ENCODE results near the gene CHST6. TPM values are rescaled to one million over a fixed set of nuclear protein-coding genes. Genes with fewer than 3 reads are reported as not detected.
"Not testable (repeated sequence)": the region's sequence is repeated elsewhere in the genome, so short reads cannot be mapped to it uniquely, and the experiment has no call there.

Gene CHST6
- total RNA-seq, 2 donors from 2014 or later = 2.8 to 3.5 TPM

GRCh38 chr16:75464122-75464918 is 30.9 kb downstream of the CHST6 start, which contains the start of gene TMEM170A:
TSS of gene TMEM170A (minus strand) at chr16:75464689. CDS start at chr16:75464600, 89 bp downstream.
- Histone ChIP-seq H3K4me3 (peak within 1 kb of the TSS; percentile 75 to 81), H3K27me3 (no peaks in the 10 kb centered on the region), H3K9me3 (no peaks in the 10 kb centered on the region), H3K4me1 (peaks cover 0 to 22% of the 10 kb centered on the region in 2 donors), H3K36me3 (no peaks in the 10 kb centered on the region), H3K27ac (peak within 1 kb of the TSS; percentile 95 to 97)
- peak; percentile 99 for DNase-seq (ENCODE audit: low spot score)
- peak; percentile 99 to 100 for TF ChIP-seq CTCF (IDR thresholded peaks at IDR 0.05)

- H3K27ac ChIP-seq = peak overlapping the region; percentile 95 to 97
- peak overlapping the region; percentile 75 to 81 for H3K4me3 ChIP-seq
- H3K36me3 ChIP-seq; DNase-seq (ENCODE audit: low spot score); H3K9me3 ChIP-seq; H3K27me3 ChIP-seq: not testable (repeated sequence)
- H3K4me1 ChIP-seq = peaks cover 0 to 22% of the 10 kb centered on the region in 2 donors
These were observed 31.7 kb downstream of the CHST6 start for GRCh38 chr16:75463389-75464121.

- peaks cover 0 to 22% of the 10 kb centered on the region in 2 donors for H3K4me1 ChIP-seq
- H3K9me3 ChIP-seq = no peaks in the 10 kb centered on the region
- H3K27ac ChIP-seq = no peak overlapping the region
- no peak overlapping the region for H3K4me3 ChIP-seq
- DNase-seq (ENCODE audit: low spot score) = no peak
- TF ChIP-seq CTCF (IDR thresholded peaks at IDR 0.05) = no peak
- no peaks in the 10 kb centered on the region for H3K27me3 ChIP-seq
- H3K36me3 ChIP-seq = no peaks in the 10 kb centered on the region
These were observed 32.4 kb downstream of the CHST6 start for GRCh38 chr16:75462806-75463205.

GRCh38 chr16:75461575-75461974 is 33.7 kb downstream of the CHST6 start:
- no peaks in the 10 kb centered on the region for H3K27me3 ChIP-seq
- no peaks in the 10 kb centered on the region for H3K9me3 ChIP-seq
- no peak for TF ChIP-seq CTCF (IDR thresholded peaks at IDR 0.05)
- peaks cover 0 to 33% of the 10 kb centered on the region in 2 donors for H3K4me1 ChIP-seq
- H3K27ac ChIP-seq = no peak overlapping the region
- H3K4me3 ChIP-seq = no peak overlapping the region
- H3K36me3 ChIP-seq = no peaks in the 10 kb centered on the region
- no peak for DNase-seq (ENCODE audit: low spot score)

- DNase-seq (ENCODE audit: low spot score) = no peak
- Histone ChIP-seq H3K9me3 (no peaks in the 10 kb centered on the region), H3K4me3 (no peak overlapping the region), H3K36me3 (no peaks in the 10 kb centered on the region), H3K4me1 (peaks cover 0 to 34% of the 10 kb centered on the region in 2 donors), H3K27me3 (no peaks in the 10 kb centered on the region), H3K27ac (no peak overlapping the region)
- no peak for TF ChIP-seq CTCF (IDR thresholded peaks at IDR 0.05)
These were observed 34.8 kb downstream of the CHST6 start for GRCh38 chr16:75460446-75460845.

GRCh38 chr16:75459691-75460090 is 35.5 kb downstream of the CHST6 start:
- no peak for DNase-seq (ENCODE audit: low spot score)
- no peak for TF ChIP-seq CTCF (IDR thresholded peaks at IDR 0.05)
- Histone ChIP-seq H3K36me3 (no peaks in the 10 kb centered on the region), H3K27me3 (no peaks in the 10 kb centered on the region), H3K4me1 (peaks cover 0 to 30% of the 10 kb centered on the region in 2 donors), H3K9me3 (no peaks in the 10 kb centered on the region), H3K27ac (no peak overlapping the region), H3K4me3 (no peak overlapping the region)
